HG02870 (cell line): ENCODE data around the gene ARID3C.
"Not testable (repeated sequence)": the region's sequence is repeated elsewhere in the genome, so short reads cannot be mapped to it uniquely, and the experiment has no call there.

Experiments
- ATAC-seq: cut with Tn5 transposase; IDR thresholded peaks from one replicate; pipeline ENCODE4 v1.9.1; 2021; ENCODE audit warnings: mild to moderate bottlenecking, moderate library complexity; ENCODE audit not compliant: unreplicated experiment

ARID3C gene

GRCh38 chr9:34652602-34653000 is 23.7 kb upstream of the ARID3C start:
- no peak for ATAC-seq

DNA sequence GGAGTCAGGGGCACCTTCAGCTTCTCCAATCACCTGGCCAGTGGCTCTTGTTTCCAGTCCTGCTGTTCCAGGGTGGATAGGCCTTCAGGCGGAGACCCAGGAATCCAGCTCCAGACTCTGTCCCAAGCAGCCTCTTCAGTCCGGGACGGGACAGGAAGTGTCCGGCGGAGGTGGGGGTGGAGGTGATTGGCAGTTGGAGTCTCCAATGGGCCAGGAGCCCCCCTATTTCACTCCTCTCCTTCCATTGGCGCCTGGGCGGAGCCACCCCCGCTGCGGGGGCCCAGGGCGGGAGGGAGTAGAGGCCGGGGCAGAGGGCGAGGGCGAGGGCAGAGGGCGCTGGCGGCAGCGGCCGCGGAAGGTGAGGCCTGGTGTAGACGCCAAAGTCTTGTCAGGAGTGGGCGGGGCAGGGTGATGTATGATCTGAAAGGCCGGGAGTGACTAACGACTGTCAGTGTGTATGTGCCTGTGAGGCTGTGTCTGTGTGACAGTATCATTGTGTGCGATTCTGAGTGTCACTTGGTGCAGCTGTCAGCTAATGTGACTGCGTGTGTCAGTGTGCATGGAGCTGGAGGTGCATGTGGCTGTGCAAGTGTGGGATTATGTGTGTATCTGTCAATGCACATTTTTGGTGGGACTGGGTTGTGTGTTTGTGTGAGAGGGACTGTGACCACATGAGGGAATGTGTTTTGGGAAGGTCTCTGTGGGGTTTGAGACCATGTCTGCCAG is 23.2 kb upstream of the ARID3C start, which contains the start of gene IL11RA:
Gene IL11RA, plus strand, starts transcription at position 310 of the 726 bp plus-strand sequence. CDS start 3,033 bp downstream, outside the sequence.
- ATAC-seq = no peak

GRCh38 chr9:34651321-34651720 is 22.5 kb upstream of the ARID3C start:
- no peak for ATAC-seq

DNA sequence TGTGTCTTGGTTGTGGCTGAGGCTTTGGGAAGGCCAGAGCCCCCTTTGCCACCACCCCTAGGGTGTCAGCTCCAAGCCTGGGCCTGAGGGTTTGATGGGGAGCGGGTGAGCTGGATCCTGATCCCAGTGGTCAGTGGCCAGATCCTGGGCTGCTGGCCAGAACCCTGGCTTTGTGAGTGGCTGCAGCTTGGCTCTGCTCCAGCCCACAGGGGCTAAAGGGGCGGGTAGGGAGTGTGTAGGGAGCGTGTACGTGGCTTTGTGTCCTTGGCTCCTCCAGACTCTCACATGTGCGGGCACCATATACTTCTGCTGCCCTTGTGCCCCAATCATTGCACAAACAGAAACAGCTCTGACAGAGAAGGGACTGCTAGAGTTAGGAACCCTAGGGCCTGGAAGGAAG is 21.9 kb upstream of the ARID3C start:
- ATAC-seq = no peak

DNA sequence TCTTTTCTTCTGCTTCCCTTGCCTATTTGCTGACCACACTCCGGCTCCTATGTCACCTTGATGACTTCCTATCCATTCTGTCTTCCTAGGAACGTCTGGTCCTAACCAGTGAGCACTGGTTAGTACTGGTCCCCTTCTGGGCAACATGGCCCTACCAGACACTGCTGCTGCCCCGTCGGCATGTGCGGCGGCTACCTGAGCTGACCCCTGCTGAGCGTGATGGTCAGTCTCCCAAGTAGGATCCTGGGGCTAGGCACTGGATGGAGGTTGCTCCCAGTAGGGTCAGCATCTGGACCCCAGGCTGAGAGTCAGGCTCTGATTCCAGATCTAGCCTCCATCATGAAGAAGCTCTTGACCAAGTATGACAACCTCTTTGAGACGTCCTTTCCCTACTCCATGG is 19.8 kb upstream of the ARID3C start:
- no peak for ATAC-seq

DNA sequence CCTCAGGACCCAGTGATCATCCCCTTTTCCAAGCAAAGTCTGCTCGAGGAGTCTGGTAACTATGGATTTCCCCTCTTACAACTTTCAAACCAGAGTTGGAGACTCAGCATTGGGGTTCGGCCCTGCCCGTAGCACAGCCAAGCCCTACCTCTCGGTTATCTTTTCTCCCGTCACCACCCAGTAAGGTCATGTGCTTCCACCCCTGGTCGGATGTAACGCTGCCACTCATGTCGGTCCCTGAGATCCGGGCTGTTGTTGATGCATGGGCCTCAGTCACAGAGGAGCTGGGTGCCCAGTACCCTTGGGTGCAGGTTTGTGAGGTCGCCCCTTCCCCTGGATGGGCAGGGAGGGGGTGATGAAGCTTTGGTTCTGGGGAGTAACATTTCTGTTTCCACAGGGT is 18.8 kb upstream of the ARID3C start:
- ATAC-seq = no peak

DNA sequence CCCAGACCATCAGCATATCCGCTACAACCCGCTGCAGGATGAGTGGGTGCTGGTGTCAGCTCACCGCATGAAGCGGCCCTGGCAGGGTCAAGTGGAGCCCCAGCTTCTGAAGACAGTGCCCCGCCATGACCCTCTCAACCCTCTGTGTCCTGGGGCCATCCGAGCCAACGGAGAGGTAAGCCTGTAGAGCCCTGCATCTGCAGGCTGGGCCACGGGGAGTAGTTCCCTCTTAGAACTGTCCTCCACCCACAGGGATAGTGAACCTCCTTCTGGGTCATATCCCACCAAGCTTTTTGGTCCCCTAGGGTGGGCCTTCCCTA is 18.2 kb upstream of the ARID3C start:
- ATAC-seq = peak; percentile 12

GRCh38 chr9:34646211-34647083 is 17.6 kb upstream of the ARID3C start, which contains the start of gene GALT:
GALT (plus strand) TSS chr9:34646675; CDS start chr9:34646705, 30 bp downstream.
- ATAC-seq = peak; percentile 86

DNA sequence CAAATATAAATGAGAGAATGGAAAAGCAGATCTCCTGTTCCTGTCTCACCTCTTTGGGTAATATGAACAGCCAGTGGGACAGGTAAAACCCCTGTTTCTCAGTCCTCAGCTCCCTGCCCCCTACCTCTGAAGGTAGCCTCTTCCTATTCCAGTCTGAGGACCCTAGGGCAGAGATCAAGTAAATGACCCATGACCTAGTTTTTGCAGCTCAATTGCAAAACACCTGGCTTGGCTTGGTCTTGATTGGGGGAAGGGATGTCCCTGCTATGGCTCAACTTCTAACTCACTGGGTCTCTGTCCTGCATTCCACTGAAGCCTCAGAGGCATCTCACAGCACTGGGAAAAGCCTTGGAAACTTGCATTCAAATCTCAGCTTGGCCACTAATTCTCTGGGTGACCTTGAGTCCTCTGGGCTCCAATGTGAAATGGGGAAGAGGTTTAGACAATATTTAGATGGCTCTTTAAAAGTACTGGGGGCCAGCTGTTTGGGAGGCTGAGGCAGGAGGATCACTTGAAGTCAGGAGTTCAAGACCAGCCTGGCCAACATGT is 16.0 kb upstream of the ARID3C start:
- ATAC-seq = no peak

GRCh38 chr9:34642679-34643078 is 13.8 kb upstream of the ARID3C start:
- ATAC-seq = no peak

GRCh38 chr9:34639322-34639721 is 10.5 kb upstream of the ARID3C start:
- ATAC-seq = not testable (repeated sequence)

GRCh38 chr9:34638138-34638445 is 9.2 kb upstream of the ARID3C start:
- no peak for ATAC-seq

DNA sequence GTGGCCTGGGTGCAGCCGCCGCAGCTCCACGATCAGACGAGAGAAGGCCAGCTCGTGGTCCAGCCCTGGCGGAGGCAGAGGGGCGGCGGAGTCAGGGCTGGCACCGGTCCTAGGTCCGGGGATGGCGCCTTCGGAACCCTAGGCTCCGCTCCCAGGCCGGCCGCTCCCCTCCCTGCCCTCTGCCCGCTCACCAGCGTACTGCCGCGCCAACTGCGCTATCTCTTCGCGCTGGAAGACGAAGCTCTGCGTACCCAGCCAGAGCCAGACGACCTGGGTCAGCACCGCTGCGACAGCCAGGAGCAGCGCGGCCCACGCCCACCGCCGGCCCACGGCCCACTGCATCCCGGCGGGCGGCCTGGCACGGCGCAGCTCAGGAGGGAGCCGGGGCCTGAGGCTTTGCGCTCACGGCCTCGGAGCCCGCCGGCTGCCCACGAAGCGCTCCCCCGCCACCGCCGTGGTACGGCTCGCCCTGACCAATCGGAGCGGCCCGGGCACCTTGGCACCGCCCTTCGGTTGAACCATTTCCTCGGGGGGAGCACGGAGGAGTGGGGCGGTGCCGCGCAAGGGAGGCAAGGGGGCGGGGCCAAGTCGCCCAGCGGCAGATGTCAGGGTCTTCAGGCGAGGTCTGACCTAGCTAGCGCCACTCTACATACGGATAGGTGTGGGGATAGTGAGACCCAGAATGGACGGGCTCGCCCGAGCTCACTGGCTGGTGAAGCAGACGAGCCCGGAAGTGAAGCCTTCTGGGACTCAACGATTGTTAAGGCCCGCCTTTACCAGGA is 8.7 kb upstream of the ARID3C start, which contains the start of gene SIGMAR1:
Gene SIGMAR1, minus strand, starts transcription at position 432 of the 782 bp plus-strand sequence. Its CDS starts 90 bp downstream, at position 342.
- peak; percentile 82 for ATAC-seq

- ATAC-seq = no peak
These were observed 8.0 kb upstream of the ARID3C start for GRCh38 chr9:34636791-34637355.

DNA sequence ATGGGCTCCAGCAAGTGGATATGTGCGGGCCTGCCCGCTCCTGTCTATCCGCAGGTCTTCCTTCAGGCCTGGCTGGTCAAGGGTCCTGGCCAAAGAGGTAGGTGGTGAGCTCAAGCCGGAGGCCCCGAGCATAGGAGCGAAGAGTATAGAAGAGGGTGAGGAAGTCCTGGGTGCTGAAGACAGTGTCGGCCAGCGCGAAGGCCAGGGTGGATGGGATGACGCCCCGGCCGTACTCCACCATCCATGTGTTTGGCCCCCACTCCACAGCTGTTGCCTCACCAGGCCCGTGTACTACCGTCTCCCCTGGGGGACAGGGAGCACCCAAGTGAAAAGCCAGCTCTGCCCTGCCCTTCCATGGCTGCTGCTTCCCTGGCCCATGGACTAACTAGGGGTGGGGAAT is 6.7 kb upstream of the ARID3C start:
- no peak for ATAC-seq

GRCh38 chr9:34634551-34635248 is 5.8 kb upstream of the ARID3C start:
- no peak for ATAC-seq

DNA sequence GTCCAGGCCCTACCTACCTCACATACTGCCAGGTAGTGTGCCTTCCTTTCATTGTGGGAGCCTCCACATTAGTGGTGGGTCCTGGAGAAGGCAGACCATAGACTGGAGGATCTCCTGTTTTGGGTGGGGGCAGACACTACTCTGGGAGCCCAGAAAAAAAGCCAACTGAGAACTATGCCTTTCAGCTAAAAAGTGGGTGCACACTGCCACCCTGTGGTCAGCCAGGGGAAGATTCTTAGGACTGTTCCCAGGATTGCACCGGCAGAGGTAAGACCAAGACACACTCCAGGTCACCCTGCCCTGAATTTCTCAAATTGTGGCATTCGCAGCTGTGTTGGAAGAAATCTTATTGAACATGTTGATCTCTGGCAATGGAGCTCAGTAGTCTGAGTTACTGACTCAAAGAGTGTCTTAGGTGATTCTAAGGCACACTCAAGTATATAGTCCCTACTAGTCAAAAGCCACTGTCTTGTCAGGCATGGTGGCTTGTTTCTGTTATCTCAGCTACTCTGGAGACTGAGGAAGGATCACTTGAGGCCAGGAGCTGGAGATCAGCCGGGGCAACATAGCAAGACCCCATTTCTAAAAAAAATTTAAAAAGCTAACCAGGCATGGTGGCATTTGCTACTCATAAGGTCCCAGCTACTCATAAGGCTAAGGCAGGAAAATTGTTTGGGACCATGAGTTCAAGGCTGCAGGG is 5.1 kb upstream of the ARID3C start:
- ATAC-seq = no peak

DNA sequence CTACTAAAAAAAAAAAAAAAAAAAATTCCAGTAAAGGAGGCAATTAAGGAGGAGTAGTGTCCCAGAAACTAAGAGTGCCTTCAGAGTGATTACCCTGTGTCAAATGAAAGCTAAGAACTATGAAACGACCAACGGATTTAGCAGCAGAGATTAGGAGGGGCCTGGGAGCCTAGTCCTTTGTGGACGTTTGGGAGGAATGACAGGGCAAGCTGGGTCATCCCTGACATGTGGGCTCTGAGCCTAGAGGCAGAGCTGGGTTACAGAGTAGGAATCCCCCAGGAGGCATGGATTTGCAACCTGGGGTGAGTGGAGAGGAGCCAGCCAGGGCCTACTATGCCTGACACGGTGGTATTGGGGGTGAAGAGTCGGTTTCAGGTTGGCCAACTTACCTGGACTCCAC is 4.3 kb upstream of the ARID3C start:
- no peak for ATAC-seq

DNA sequence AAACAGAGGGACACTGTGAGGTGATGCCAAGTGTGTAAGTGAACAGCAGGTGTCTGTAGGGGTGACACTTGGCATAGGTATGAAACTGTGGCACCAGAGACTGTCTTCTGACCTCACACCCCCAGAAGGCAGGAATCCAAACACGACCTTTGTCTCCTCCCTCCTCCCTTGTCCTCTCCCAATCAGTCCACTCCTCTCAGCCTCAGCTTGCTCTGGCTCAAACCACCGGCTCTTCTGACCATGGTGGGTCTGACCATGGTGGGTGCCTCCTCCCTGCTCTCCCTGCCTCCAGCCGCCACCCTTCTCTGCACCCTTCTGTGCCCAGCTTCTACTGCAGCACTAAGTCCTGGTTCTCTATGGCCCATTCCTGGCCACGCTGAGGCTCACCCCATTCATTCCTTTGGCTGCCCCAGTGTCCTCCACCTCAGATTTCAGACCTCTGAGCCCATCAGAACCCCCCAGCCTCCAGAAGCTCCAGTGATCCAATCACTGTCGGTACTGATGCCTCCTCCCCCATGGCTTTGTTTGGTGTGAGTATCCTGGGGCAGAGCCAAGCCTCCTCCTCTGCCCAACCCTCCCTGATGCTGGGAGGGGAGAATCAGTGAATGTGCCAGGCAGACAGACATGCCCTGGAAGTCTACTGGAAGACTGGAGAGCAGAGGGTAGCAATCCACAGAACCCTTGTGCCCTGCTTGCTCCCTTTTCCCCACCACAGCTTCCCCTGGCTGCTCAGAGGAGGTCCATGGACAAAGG is 1.7 kb upstream of the ARID3C start:
- ATAC-seq = no peak
